Neuronal stem cell (in vitro differentiated cells): ENCODE measurements around the gene C20orf141.
A peak's percentile ranks its signal among the peaks of the same experiment; 100 is the strongest.

Source experiments
- DNase-seq: peaks from one replicate; pipeline ENCODE4 v3.0.0-alpha.2; 2013; ENCODE audit warnings: low spot score
- H2AFZ ChIP-seq: one replicate; pipeline ENCODE4 v1.6.1; 2013; ENCODE audit warnings: mild to moderate bottlenecking, low read length, inconsistent platforms
- H2AK5ac ChIP-seq: 2 replicates; pipeline ENCODE4 v1.6.1; 2013; ENCODE audit warnings: low read depth, mild to moderate bottlenecking, inconsistent platforms, low read length, moderate library complexity, mixed read lengths
- H2BK120ac ChIP-seq: 2 replicates; pipeline ENCODE4 v1.6.1; 2013; ENCODE audit warnings: low read depth, mild to moderate bottlenecking, inconsistent platforms, low read length, moderate library complexity, mixed read lengths
- H2BK12ac ChIP-seq: one replicate; pipeline ENCODE4 v1.6.1; 2013; ENCODE audit warnings: low read length, inconsistent platforms
- H2BK15ac ChIP-seq: 2 replicates; pipeline ENCODE4 v1.6.1; 2013; ENCODE audit warnings: mild to moderate bottlenecking, low read length, inconsistent platforms, mixed read lengths
- H2BK5ac ChIP-seq: one replicate; pipeline ENCODE4 v1.6.1; 2013; ENCODE audit warnings: inconsistent platforms, mild to moderate bottlenecking, low read length, moderate library complexity
- H3K14ac ChIP-seq: one replicate; pipeline ENCODE4 v1.6.1; 2013; ENCODE audit warnings: low read length, inconsistent platforms
- H3K18ac ChIP-seq: 2 replicates; pipeline ENCODE4 v1.6.1; 2013; ENCODE audit warnings: low read length, inconsistent platforms
- H3K23ac ChIP-seq: 2 replicates; pipeline ENCODE4 v1.6.1; 2013; ENCODE audit warnings: low read depth, mild to moderate bottlenecking, mixed read lengths, low read length, inconsistent platforms; ENCODE audit not compliant: poor library complexity
- H3K27ac ChIP-seq: replicated peaks from 3 replicates; pipeline ENCODE4 v1.5.1; 2013; ENCODE audit warnings: low read length, inconsistent platforms
- H3K27me3 ChIP-seq, 3 experiments: 2 replicates each; pipeline ENCODE4 v1.6.1; 2013; ENCODE audit warnings: low read length in 3 of 3, mild to moderate bottlenecking in 2 of 3, inconsistent platforms in 1 of 3, low read depth in 1 of 3, mixed read lengths in 1 of 3, moderate library complexity in 1 of 3; ENCODE audit not compliant: control insufficient read depth in 3 of 3, insufficient read depth in 3 of 3
- H3K36me3 ChIP-seq, 2 donors: replicated peaks in 1 of 2; 2 replicates each; pipeline ENCODE4 v1.6.1; 2013; ENCODE audit warnings: low read length in 2 of 2; ENCODE audit not compliant: control insufficient read depth in 2 of 2, insufficient read depth in 2 of 2
- H3K4ac ChIP-seq: 2 replicates; pipeline ENCODE4 v1.6.1; 2013; ENCODE audit warnings: inconsistent platforms, mild to moderate bottlenecking, low read length, moderate library complexity
- H3K4me1 ChIP-seq, 2 donors: 1 replicate in 1 of 2; 2 replicates in 1 of 2; pipeline ENCODE4 v1.6.1; 2013; ENCODE audit warnings: low read length in 2 of 2, low read depth in 1 of 2; ENCODE audit not compliant: control insufficient read depth in 2 of 2, insufficient read depth in 1 of 2
- H3K4me2 ChIP-seq: one replicate; pipeline ENCODE4 v1.6.1; 2013; ENCODE audit warnings: mild to moderate bottlenecking, low read length, inconsistent platforms; ENCODE audit not compliant: insufficient read depth, poor library complexity, severe bottlenecking
- H3K4me3 ChIP-seq, 2 donors: 2 replicates each; pipeline ENCODE4 v1.5.1; 2013; ENCODE audit warnings: low read length in 2 of 2, mild to moderate bottlenecking in 2 of 2, inconsistent platforms in 1 of 2, moderate library complexity in 1 of 2
- H3K79me1 ChIP-seq: one replicate; pipeline ENCODE4 v1.6.1; 2013; ENCODE audit warnings: low read depth, mild to moderate bottlenecking, inconsistent platforms, low read length, moderate library complexity
- H3K9ac ChIP-seq: one replicate; pipeline ENCODE4 v1.6.1; 2013; ENCODE audit warnings: mild to moderate bottlenecking, low read depth, low read length, inconsistent platforms; ENCODE audit not compliant: poor library complexity
- H3K9me3 ChIP-seq, 2 donors: replicated peaks in 1 of 2; 2 replicates each; pipeline versions ENCODE3 to v1.6.1; 2013; ENCODE audit warnings: low read length in 2 of 2, mild to moderate bottlenecking in 2 of 2, inconsistent platforms in 1 of 2, low read depth in 1 of 2, mixed read lengths in 1 of 2, moderate library complexity in 1 of 2; ENCODE audit not compliant: control insufficient read depth in 2 of 2, insufficient read depth in 1 of 2
- H4K8ac ChIP-seq: one replicate; pipeline ENCODE4 v1.6.1; 2013; ENCODE audit warnings: low read depth, mild to moderate bottlenecking, inconsistent platforms, low read length, moderate library complexity
- H4K91ac ChIP-seq: one replicate; pipeline ENCODE4 v1.6.1; 2013; ENCODE audit warnings: low read length, low read depth, mild to moderate bottlenecking, inconsistent platforms; ENCODE audit not compliant: poor library complexity
- WGBS, 2 donors: extraction: QIAGEN DNeasy Blood & Tissue Kit; methylation state at CpG; one replicate each; pipeline ENCODE4 v1.1.7; 2013; ENCODE audit warnings: missing lambda C conversion rate in 2 of 2, mixed read lengths in 1 of 2; ENCODE audit not compliant: insufficient read length in 2 of 2, insufficient replicate concordance in 1 of 2; ENCODE audit errors: extremely low coverage in 2 of 2; 5-methylcytosine and 5-hydroxymethylcytosine counted together

The C20orf141 gene

DNA sequence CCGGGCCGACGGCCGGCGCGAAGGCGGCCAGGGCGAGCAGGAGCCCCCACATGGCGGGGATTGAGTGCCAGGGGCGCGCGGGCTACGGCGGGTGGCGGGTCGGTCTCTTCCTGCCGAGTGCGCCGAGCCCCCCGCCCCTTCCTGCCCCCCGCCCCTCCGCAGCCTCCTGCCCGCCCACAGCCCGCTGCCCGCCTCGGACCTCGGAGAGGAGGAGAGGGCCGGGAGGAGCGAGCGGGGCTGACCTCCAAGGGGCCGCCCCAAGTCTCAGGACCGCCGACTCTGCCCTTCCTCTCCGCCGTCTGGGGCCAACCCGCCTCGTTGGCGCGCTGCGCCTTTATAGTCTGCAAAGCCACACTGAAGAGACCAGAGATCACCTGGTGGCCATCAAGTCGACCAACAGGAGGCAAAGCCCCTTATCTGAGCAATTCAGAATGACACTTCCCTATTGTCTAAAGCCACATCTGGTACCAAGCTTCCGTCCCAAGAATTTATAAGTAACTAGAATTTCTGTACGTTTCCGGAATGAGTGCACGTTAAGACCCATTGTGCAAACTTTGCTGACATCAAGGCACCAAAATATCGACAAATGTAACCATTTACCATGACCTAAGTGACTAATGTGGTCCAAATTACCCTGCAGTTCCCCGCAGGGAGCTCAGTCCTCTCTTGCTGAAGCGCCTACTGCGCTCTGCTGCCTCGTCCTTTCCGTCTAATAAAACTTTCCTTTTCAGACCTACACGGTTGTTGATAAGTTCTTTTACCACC, 14.1 kb upstream of the C20orf141 start, which contains the start of gene CPXM1:
Gene CPXM1 (minus strand): TSS at position 107 of the 765 bp plus-strand sequence. CDS start 55 bp downstream, at position 52.
- peak within 1 kb of the TSS; percentile 99 for H3K14ac ChIP-seq
- H3K27ac ChIP-seq, result peak within 1 kb of the TSS; percentile 80
- WGBS, 2 donors, result no CpG with 5 or more reads among the region's 52 CpGs
- H3K18ac ChIP-seq, result peak within 1 kb of the TSS; percentile 99
- peak within 1 kb of the TSS; percentile 99 for H3K23ac ChIP-seq
- H3K9ac ChIP-seq, result peak within 1 kb of the TSS; percentile 100
- peaks cover 8% of the 10 kb centered on the region for H3K79me1 ChIP-seq
- peaks cover 26 to 37% of the 10 kb centered on the region in 2 donors for H3K36me3 ChIP-seq
- H2BK15ac ChIP-seq, result peak within 1 kb of the TSS; percentile 74
- H2BK5ac ChIP-seq, result peak within 1 kb of the TSS; percentile 46
- no peaks in the 10 kb centered on the region for H3K9me3 ChIP-seq
- H2BK120ac ChIP-seq, result peak within 1 kb of the TSS; percentile 65
- H3K27me3 ChIP-seq, result peaks cover 15 to 41% (median 21%) of the 10 kb centered on the region in 3 experiments
- H2BK12ac ChIP-seq, result peak within 1 kb of the TSS; percentile 98
- DNase-seq, result peak; percentile 66
- peak within 1 kb of the TSS; percentile 88 to 100 for H3K4me3 ChIP-seq
- H3K4me2 ChIP-seq, result peak within 1 kb of the TSS; percentile 97
- H4K91ac ChIP-seq, result peak within 1 kb of the TSS; percentile 87
- H3K4ac ChIP-seq, result peak within 1 kb of the TSS; percentile 97
- H2AFZ ChIP-seq, result peak within 1 kb of the TSS; percentile 93
- peak within 1 kb of the TSS; percentile 90 for H2AK5ac ChIP-seq
- H3K4me1 ChIP-seq, result peaks cover 15% of the 10 kb centered on the region in 2 donors
- peak within 1 kb of the TSS; percentile 100 for H4K8ac ChIP-seq

DNA sequence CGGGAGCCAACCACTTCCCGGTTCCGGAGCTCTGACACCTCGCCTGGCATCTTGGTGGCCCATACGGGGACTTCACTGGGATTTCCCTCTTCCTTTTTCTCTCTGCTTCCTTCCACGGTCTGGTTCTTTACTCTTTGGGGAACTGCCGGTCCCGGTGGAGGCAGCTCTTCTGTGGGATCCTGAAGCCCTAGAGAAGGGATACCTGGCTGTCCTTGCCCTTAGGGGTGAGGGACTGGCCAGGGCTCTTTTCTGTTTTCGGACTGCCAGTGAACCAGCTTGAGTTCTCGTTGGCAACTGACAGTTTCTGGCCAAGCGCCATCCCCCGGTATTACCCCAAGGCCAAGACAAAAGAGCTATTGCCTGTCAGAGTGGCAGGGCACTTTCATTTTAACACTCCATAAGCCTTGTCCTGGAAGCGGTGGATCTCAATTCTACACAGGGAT, 13.5 kb upstream of the C20orf141 start:
- Histone ChIP-seq H2AK5ac (no peak overlapping the region), H3K23ac (no peak overlapping the region), H3K79me1 (peaks cover 8% of the 10 kb centered on the region), H3K4ac (no peak overlapping the region), H3K27me3 (peaks cover 19 to 47% (median 27%) of the 10 kb centered on the region in 3 experiments), H2AFZ (peak overlapping the region; percentile 93), H2BK12ac (no peak overlapping the region), H2BK5ac (no peak overlapping the region), H4K8ac (no peak overlapping the region), H2BK120ac (no peak overlapping the region), H3K9me3 (peaks cover 0 to 6% of the 10 kb centered on the region in 2 donors), H3K4me2 (peak overlapping the region; percentile 76), H3K4me3 (peak overlapping the region in 1 of 2 donors; percentile 100), H3K4me1 (peaks cover 15 to 19% of the 10 kb centered on the region in 2 donors), H3K36me3 (peaks cover 21 to 31% of the 10 kb centered on the region in 2 donors), H3K14ac (no peak overlapping the region), H3K18ac (no peak overlapping the region), H4K91ac (no peak overlapping the region), H3K9ac (no peak overlapping the region), H2BK15ac (no peak overlapping the region), H3K27ac (no peak overlapping the region)
- DNase-seq, result no peak
- WGBS, 2 donors, result no CpG with 5 or more reads among the region's 13 CpGs

DNA sequence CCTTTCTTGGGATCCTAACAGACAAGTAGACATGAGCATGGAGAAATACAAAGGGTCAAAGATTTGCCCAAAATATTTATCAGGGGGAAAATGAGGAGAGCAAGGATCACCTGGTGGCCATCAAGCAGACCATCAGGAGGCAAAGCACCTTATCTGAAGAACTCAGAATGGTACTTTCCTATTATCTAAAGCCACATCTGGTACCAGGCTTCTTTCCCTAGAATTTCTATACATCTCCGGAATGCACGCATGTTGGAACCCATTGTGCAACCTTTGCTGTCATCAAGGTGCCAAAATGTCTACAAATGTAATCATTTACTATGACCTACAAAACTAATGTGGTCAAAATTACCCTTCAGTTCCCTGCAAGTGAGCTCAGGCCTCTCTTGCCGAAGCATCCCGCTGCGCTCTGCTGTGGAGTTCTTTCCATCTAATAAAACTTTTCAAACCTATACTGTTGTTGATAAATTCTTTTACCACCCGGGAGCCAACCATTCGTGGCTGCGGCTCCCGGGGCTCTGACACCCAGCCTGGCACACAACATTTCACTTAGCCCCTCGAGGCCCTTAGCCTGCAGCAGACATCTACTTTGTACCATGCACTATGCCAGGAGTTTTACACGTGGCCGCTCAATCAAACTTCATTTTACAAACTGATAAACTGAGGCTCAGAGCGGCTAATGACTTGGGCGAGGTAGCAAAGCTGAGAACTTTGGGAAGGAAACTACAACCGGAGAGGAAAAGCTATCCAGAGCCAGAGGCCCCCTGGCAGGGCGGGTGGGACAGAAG, 10.6 kb upstream of the C20orf141 start:
- Histone ChIP-seq H3K4me3 (no peak overlapping the region), H2BK5ac (no peak overlapping the region), H3K9ac (no peak overlapping the region), H2BK120ac (no peak overlapping the region), H3K36me3 (peaks cover 0 to 2% of the 10 kb centered on the region in 2 donors), H3K79me1 (peaks cover 6% of the 10 kb centered on the region), H2AK5ac (no peak overlapping the region), H3K14ac (no peak overlapping the region), H3K18ac (no peak overlapping the region), H3K27ac (no peak overlapping the region), H2AFZ (peak overlapping the region; percentile 82), H3K4me1 (peaks cover 13 to 16% of the 10 kb centered on the region in 2 donors), H3K23ac (no peak overlapping the region), H3K9me3 (peaks cover 6 to 12% of the 10 kb centered on the region in 2 donors), H3K4me2 (no peak overlapping the region), H3K4ac (no peak overlapping the region), H4K8ac (no peak overlapping the region), H3K27me3 (peaks cover 24 to 61% (median 28%) of the 10 kb centered on the region in 3 experiments), H4K91ac (no peak overlapping the region), H2BK15ac (no peak overlapping the region), H2BK12ac (no peak overlapping the region)
- WGBS, 2 donors, result no CpG with 5 or more reads among the region's 16 CpGs
- DNase-seq, result no peak
